Loucy (cell line): ENCODE measurements around the gene SLC26A1.
A peak's percentile ranks its signal among the peaks of the same experiment; 100 is the strongest.

Source experiments
- H2AFZ ChIP-seq: fragments of 200-600 bp; sonication (generic); 2 replicates; pipeline ENCODE4 v1.6.0; 2016; ENCODE audit warnings: antibody characterized with exemption, mild to moderate bottlenecking, low read length, moderate library complexity
- H3F3A ChIP-seq: fragments of 200-600 bp; 2 replicates; pipeline ENCODE4 v1.6.0; 2016; ENCODE audit warnings: antibody characterized with exemption, low read depth, mild to moderate bottlenecking
- H3K27me3 ChIP-seq: fragments of 200-600 bp; sonication (generic); 2 replicates; pipeline ENCODE4 v1.6.1; 2014; ENCODE audit warnings: low read length, mild to moderate bottlenecking; ENCODE audit not compliant: insufficient read depth, poor library complexity, severe bottlenecking
- H3K36me3 ChIP-seq: fragments of 200-600 bp; sonication (generic); 2 replicates; pipeline ENCODE4 v1.6.1; 2016; ENCODE audit warnings: low read length; ENCODE audit not compliant: insufficient read depth
- H3K4me1 ChIP-seq: fragments of 200-600 bp; sonication (generic); 2 replicates; pipeline ENCODE4 v1.5.1; 2014; ENCODE audit warnings: low read length, mild to moderate bottlenecking; ENCODE audit not compliant: insufficient read depth, poor library complexity, severe bottlenecking
- H3K4me2 ChIP-seq: fragments of 200-600 bp; sonication (generic); 2 replicates; pipeline ENCODE4 v1.6.0; 2014; ENCODE audit warnings: antibody characterized with exemption, low read length, low read depth, mild to moderate bottlenecking; ENCODE audit not compliant: poor library complexity, severe bottlenecking
- H3K4me3 ChIP-seq: fragments of 200-600 bp; sonication (generic); 2 replicates; pipeline ENCODE4 v1.5.1; 2014; ENCODE audit warnings: low read length, mild to moderate bottlenecking, mixed read lengths; ENCODE audit not compliant: poor library complexity, severe bottlenecking
- H3K79me2 ChIP-seq: fragments of 200-600 bp; sonication (generic); 2 replicates; pipeline ENCODE4 v1.6.1; 2014; ENCODE audit warnings: low read length; ENCODE audit not compliant: insufficient read depth
- H3K9ac ChIP-seq: fragments of 200-600 bp; sonication (generic); 2 replicates; pipeline ENCODE4 v1.6.0; 2014; ENCODE audit warnings: mild to moderate bottlenecking, low read depth, low read length, moderate library complexity; ENCODE audit not compliant: poor library complexity, severe bottlenecking
- H3K9me2 ChIP-seq: fragments of 200-600 bp; sonication (generic); replicated peaks from 2 replicates; pipeline ENCODE4 v1.6.1; 2016; ENCODE audit warnings: low read depth, low read length, mixed read lengths
- H3K9me3 ChIP-seq: fragments of 200-600 bp; sonication (generic); 2 replicates; pipeline ENCODE4 v1.6.1; 2014; ENCODE audit warnings: mild to moderate bottlenecking, antibody characterized with exemption, low read length, low read depth; ENCODE audit not compliant: insufficient read depth
- H4K20me1 ChIP-seq: fragments of 200-600 bp; sonication (generic); 2 replicates; pipeline ENCODE4 v1.6.0; 2014; ENCODE audit warnings: antibody characterized with exemption, low read length, mild to moderate bottlenecking; ENCODE audit not compliant: insufficient read depth, poor library complexity, severe bottlenecking
- CTCF ChIP-seq: fragments of 200-600 bp; sonication (generic); conservative IDR thresholded peaks from 2 replicates; pipeline ENCODE4 v1.5.1; 2014; ENCODE audit warnings: mild to moderate bottlenecking, antibody characterized with exemption, low read length
- EZH2phosphoT487 ChIP-seq: fragments of 200-600 bp; IDR thresholded peaks from 2 replicates; pipeline ENCODE4 v1.6.1; 2018; ENCODE audit warnings: antibody characterized with exemption, mild to moderate bottlenecking, moderate library complexity, borderline replicate concordance

The SLC26A1 gene

GRCh38 chr4:974668-975067 is 18.5 kb downstream of the SLC26A1 start:
- Histone ChIP-seq H3F3A (no peaks in the 10 kb centered on the region), H3K9me2 (no peaks in the 10 kb centered on the region), H3K9me3 (no peaks in the 10 kb centered on the region), H3K36me3 (no peaks in the 10 kb centered on the region), H3K4me1 (peaks cover 32% of the 10 kb centered on the region), H3K4me3 (no peak overlapping the region), H4K20me1 (no peaks in the 10 kb centered on the region), H3K79me2 (peaks cover 11% of the 10 kb centered on the region; the same call in 1 of the 2 replicates), H3K27me3 (no peaks in the 10 kb centered on the region), H3K4me2 (no peak overlapping the region), H3K9ac (no peak overlapping the region), H2AFZ (no peak overlapping the region)
- TF ChIP-seq CTCF (no peak), EZH2phosphoT487 (no peak)

GRCh38 chr4:973431-974397 is 19.5 kb downstream of the SLC26A1 start, which contains the start of gene DGKQ:
Gene DGKQ (minus strand): TSS chr4:973569. CDS start chr4:973482, 87 bp downstream.
- H3K4me1 ChIP-seq: peaks cover 32% of the 10 kb centered on the region

More at GRCh38 chr4:973431-974397, 19.5 kb downstream of the SLC26A1 start, which contains the start of gene DGKQ:
- peak within 1 kb of the TSS; percentile 68 for H3K9ac ChIP-seq
- H3K9me2 ChIP-seq: no peaks in the 10 kb centered on the region
- H3K4me2 ChIP-seq: peak within 1 kb of the TSS; percentile 87
- peak within 1 kb of the TSS; percentile 82 for H3K4me3 ChIP-seq
- no peaks in the 10 kb centered on the region for H3K9me3 ChIP-seq
- peaks cover 11% of the 10 kb centered on the region; the same call in 1 of the 2 replicates for H3K79me2 ChIP-seq
- H4K20me1 ChIP-seq: no peaks in the 10 kb centered on the region
- H2AFZ ChIP-seq: peak within 1 kb of the TSS; percentile 87; the same call in 1 of the 2 replicates
- H3K36me3 ChIP-seq: no peaks in the 10 kb centered on the region
- H3K27me3 ChIP-seq: no peaks in the 10 kb centered on the region
- H3F3A ChIP-seq: no peaks in the 10 kb centered on the region
- TF ChIP-seq CTCF (no peak), EZH2phosphoT487 (no peak)
